ENCODE measurements around the gene CEP126. TPM values are rescaled to one million over a fixed set of nuclear protein-coding genes. Genes with fewer than 3 reads are reported as not detected.

The CEP126 gene, protein sequence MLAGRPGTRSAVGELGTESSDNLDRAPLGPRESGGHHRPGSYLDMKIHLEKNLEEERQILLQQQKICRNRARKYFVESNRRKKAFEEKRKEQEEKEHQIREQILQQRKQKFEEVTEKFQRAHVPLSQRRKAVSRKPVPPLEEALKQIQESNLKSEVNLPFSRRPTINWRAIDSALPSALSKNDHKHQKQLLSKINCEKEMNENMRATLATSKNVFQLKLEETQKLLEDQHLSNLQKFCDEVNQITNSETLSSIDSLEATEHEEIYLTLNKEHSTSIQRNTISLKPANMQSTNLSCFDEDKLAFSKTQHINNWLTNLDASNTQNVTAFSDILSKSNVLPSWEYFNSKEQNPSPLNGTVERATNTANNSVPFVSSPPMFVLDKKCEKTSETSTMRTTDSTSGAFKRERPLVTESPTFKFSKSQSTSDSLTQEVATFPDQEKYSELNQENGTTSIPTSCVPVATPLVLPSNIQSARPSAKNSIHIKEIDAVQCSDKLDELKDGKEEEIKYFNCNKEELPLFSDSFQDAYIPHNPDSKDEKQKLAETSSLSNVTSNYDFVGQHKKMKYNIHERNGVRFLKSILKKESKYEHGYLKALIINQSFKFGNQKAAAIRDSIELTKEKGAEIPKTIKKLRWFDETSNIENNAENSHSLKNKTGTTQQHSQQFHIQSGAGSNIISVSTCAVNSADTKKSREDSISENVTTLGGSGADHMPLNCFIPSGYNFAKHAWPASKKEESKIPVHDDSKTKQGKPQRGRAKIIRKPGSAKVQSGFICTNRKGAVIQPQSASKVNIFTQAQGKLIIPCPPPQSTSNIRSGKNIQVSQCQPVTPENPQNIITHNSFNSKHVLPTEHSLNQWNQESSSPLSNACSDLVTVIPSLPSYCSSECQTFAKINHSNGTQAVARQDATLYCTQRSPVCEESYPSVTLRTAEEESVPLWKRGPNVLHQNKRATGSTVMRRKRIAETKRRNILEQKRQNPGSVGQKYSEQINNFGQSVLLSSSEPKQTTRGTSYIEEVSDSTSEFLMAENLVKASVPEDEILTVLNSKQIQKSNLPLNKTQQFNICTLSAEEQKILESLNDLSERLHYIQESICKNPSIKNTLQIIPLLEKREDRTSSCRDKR
- 1 to 10 TPM; 2.6 to 3.6 TPM for total RNA-seq

GRCh38 chr11:101914738-101915426 lies at the start of gene CEP126:
Gene CEP126, plus strand, starts transcription at chr11:101915010. Its CDS starts 275 bp downstream, at chr11:101915285.
- Histone ChIP-seq H3K4me3 (peak within 1 kb of the TSS; percentile 79), H3K27ac (peak within 1 kb of the TSS; percentile 71), H3K36me3 (no peaks in the 10 kb centered on the region), H3K9ac (ENCODE audit: low read depth in 2 of 2, low read length in 2 of 2) (peak within 1 kb of the TSS; percentile 62), H3K4me1 (peaks cover 7% of the 10 kb centered on the region), H3K9me3 (no peaks in the 10 kb centered on the region), H3K27me3 (no peaks in the 10 kb centered on the region)
- peak; percentile 26 for TF ChIP-seq CTCF (IDR thresholded peaks at IDR 0.05)
- intact Hi-C loops (cut with DNase I), result no loop called here
- peak; percentile 95 for DNase-seq

DNA sequence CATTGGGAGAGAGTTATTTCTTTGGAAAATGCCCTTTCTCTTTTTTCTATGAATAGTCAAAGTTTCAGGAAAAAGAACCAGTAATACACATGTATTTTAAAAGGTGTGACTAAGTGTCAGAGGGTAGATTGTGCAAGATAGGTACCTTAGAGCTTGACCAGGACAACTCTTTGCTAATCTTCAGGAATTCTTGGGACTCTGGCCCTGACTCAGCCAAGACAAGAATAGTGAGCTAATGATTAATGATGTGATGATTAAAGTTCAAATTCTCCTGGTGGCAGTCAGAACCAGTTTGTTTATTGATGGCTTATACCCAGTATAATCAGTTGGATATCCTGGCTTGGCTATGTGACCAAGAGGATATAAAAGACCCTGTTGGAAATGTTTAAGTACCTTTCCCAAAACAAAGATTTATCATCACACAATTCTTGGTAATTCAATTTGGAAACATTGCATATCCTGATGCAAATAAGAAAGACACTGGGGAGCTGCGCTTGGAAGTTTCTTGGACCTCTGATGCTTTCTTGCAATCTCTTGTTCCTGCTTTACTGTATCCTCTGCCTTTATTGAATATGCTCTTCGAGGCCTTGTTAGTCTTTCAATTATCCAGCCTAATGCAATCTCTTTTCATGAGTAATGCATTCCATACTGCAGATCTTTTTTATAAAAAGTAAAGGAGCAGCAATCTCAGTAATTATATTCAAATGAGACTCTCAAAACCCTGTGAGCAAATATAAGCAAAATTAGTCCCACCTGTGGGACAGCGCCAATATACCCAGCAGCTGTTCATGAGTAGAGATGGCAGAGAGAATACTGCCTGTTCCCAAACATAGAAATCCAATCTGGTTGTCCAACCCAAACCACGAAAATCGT lies 48.0 kb upstream of the CEP126 start:
- no peak overlapping the region for H3K9ac ChIP-seq (ENCODE audit: low read depth in 2 of 2, low read length in 2 of 2)
- H3K27me3 ChIP-seq, result no peaks in the 10 kb centered on the region
- H3K4me1 ChIP-seq, result no peaks in the 10 kb centered on the region
- TF ChIP-seq CTCF (IDR thresholded peaks at IDR 0.05), result no peak
- no peaks in the 10 kb centered on the region for H3K9me3 ChIP-seq
- H3K4me3 ChIP-seq, result no peak overlapping the region
- no peaks in the 10 kb centered on the region for H3K36me3 ChIP-seq
- intact Hi-C loops (cut with DNase I), result no loop called here
- H3K27ac ChIP-seq, result no peak overlapping the region
- DNase-seq, result no peak

DNA sequence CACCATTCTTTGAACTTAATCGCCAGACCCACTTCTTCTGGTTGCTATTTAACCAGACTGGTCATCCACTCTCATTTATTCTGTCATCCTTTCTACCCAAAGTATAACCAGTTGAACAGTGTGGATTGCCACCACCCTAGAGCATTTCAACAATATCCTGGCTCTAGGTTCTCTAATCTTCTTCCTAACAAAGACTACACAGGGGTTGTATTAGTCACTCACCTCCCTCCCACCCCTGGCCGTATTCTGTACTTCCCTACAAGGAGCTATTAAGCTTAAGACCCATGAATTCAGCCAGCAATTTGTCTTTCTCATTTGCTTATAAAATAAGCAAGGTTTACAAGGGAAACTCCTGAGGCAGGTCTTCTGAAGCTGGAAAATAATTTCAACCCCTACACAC lies 46.9 kb upstream of the CEP126 start:
- no peak overlapping the region for H3K9ac ChIP-seq (ENCODE audit: low read depth in 2 of 2, low read length in 2 of 2)
- no peaks in the 10 kb centered on the region for H3K4me1 ChIP-seq
- H3K4me3 ChIP-seq, result no peak overlapping the region
- DNase-seq, result no peak
- no peaks in the 10 kb centered on the region for H3K27me3 ChIP-seq
- no peaks in the 10 kb centered on the region for H3K9me3 ChIP-seq
- TF ChIP-seq CTCF (IDR thresholded peaks at IDR 0.05), result no peak
- no peak overlapping the region for H3K27ac ChIP-seq
- no peaks in the 10 kb centered on the region for H3K36me3 ChIP-seq
- intact Hi-C loops (cut with DNase I), result no loop called here

DNA sequence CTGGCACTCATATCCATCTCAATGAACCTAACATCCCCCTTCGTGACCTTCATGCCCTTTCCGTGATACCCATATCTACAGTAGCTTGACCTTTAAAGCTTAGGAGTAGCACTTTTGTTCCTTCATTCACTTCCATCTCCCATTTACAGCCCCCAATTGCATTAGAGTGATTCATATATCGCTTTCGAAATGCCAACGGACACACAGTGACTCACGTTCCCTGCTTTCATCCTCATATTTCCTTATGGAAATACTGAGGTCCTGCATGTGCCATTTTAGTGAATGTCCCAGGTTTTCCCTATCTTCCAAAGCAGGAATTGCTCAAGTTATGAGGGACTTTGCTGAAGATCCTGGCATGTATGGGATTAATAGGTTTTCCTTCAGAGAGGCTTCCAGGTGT lies 44.3 kb upstream of the CEP126 start:
- no peak overlapping the region for H3K9ac ChIP-seq (ENCODE audit: low read depth in 2 of 2, low read length in 2 of 2)
- H3K36me3 ChIP-seq, result no peaks in the 10 kb centered on the region
- H3K27me3 ChIP-seq, result no peaks in the 10 kb centered on the region
- no peak for TF ChIP-seq CTCF (IDR thresholded peaks at IDR 0.05)
- no peak for DNase-seq
- H3K27ac ChIP-seq, result no peak overlapping the region
- H3K4me3 ChIP-seq, result no peak overlapping the region
- intact Hi-C loops (cut with DNase I), result no loop called here
- no peaks in the 10 kb centered on the region for H3K9me3 ChIP-seq
- no peaks in the 10 kb centered on the region for H3K4me1 ChIP-seq
